HepG2 (cell line): ENCODE data around the gene FIBP. TPM values are rescaled to one million over a fixed set of nuclear protein-coding genes. Genes with fewer than 3 reads are reported as not detected.
A peak's percentile ranks its signal among the peaks of the same experiment; 100 is the strongest.

Experiments used
- BORCS8-MEF2B ChIP-seq: sonication (generic); formaldehyde crosslinking; IDR thresholded peaks from 2 replicates; pipeline ENCODE4 v1.8.0; 2022; ENCODE audit warnings: mild to moderate bottlenecking, missing genetic modification reagents
- GATA4 ChIP-seq: sonication (generic); IDR thresholded peaks from 2 replicates; pipeline ENCODE4 v1.6.1; 2016; ENCODE audit warnings: antibody characterized with exemption, low read depth, borderline replicate concordance
- GPN1 ChIP-seq: sonication (generic); formaldehyde crosslinking; IDR thresholded peaks from 2 replicates; pipeline ENCODE4 v1.5.1; 2020; ENCODE audit warnings: missing genetic modification reagents, borderline replicate concordance
- HES4 ChIP-seq: sonication (generic); formaldehyde crosslinking; IDR thresholded peaks from 2 replicates; pipeline ENCODE4 v1.9.0; 2021; ENCODE audit warnings: mild to moderate bottlenecking, missing genetic modification reagents, borderline replicate concordance
- HNRNPH1 ChIP-seq: fragments of 200-400 bp; formaldehyde crosslinking; optimal IDR thresholded peaks from 2 replicates; pipeline ENCODE3; 2017; ENCODE audit warnings: mild to moderate bottlenecking, low read depth, low read length
- HOXA9 ChIP-seq: sonication (generic); formaldehyde crosslinking; IDR thresholded peaks from 2 replicates; pipeline ENCODE4 v1.8.1; 2022; ENCODE audit warnings: missing genetic modification reagents, mild to moderate bottlenecking, moderate library complexity, borderline replicate concordance
- KDM5A ChIP-seq: fragments of 200-600 bp; sonication (generic); IDR thresholded peaks from 2 replicates; pipeline ENCODE4 v1.7.0; 2018; ENCODE audit warnings: antibody characterized with exemption, mild to moderate bottlenecking, low read length, borderline replicate concordance
- KLF6 ChIP-seq: IDR thresholded peaks from 2 replicates; pipeline ENCODE4 v1.8.0; 2016; ENCODE audit warnings: missing biosample characterization, missing genetic modification reagents
- MAZ ChIP-seq, 2 experiments: sonication (generic) in 1 of 2; formaldehyde crosslinking in 1 of 2; IDR thresholded peaks; 2 replicates each; pipeline versions ENCODE4 v1.5.0 to v1.6.1; 2012 to 2020; ENCODE audit warnings: low read depth in 2 of 2, mild to moderate bottlenecking in 2 of 2, borderline replicate concordance in 1 of 2, improper control_type of control experiment in 1 of 2, low read length in 1 of 2, missing genetic modification reagents in 1 of 2, moderate library complexity in 1 of 2
- NBN ChIP-seq: fragments of 450-650 bp; conservative IDR thresholded peaks from 2 replicates; pipeline ENCODE4 v1.6.1; 2017
- NCOA1 ChIP-seq: sonication (generic); formaldehyde crosslinking; IDR thresholded peaks from 2 replicates; pipeline ENCODE4 v1.9.0; 2021; ENCODE audit warnings: missing genetic modification reagents
- PAX8 ChIP-seq: sonication (generic); formaldehyde crosslinking; IDR thresholded peaks from 2 replicates; pipeline ENCODE4 v1.8.0; 2022; ENCODE audit warnings: mild to moderate bottlenecking, missing genetic modification reagents, borderline replicate concordance
- SMARCC2 ChIP-seq: fragments of 450-650 bp; IDR thresholded peaks from 2 replicates; pipeline ENCODE4 v1.6.1; 2017; ENCODE audit warnings: antibody characterized with exemption, mild to moderate bottlenecking
- SNAPC2 ChIP-seq: sonication (generic); formaldehyde crosslinking; IDR thresholded peaks from 2 replicates; pipeline ENCODE4 v1.8.1; 2022; ENCODE audit warnings: mild to moderate bottlenecking, missing genetic modification reagents
- ZFP62 ChIP-seq: sonication (generic); formaldehyde crosslinking; IDR thresholded peaks from 2 replicates; pipeline ENCODE4 v1.4.0; 2020; ENCODE audit warnings: missing genetic modification reagents
- ZNF121 ChIP-seq: sonication (generic); formaldehyde crosslinking; IDR thresholded peaks from 2 replicates; pipeline ENCODE4 v1.5.0; 2020; ENCODE audit warnings: mild to moderate bottlenecking, missing genetic modification reagents
- ZNF30 ChIP-seq: sonication (generic); formaldehyde crosslinking; IDR thresholded peaks from 2 replicates; pipeline ENCODE4 v1.5.0; 2020; ENCODE audit warnings: mild to moderate bottlenecking, missing genetic modification reagents
- ZNF589 ChIP-seq: sonication (generic); formaldehyde crosslinking; conservative IDR thresholded peaks from 2 replicates; pipeline ENCODE4 v1.8.0; 2022; ENCODE audit warnings: mild to moderate bottlenecking, moderate library complexity, missing genetic modification reagents
- ZNF703 ChIP-seq: sonication (generic); formaldehyde crosslinking; IDR thresholded peaks from 2 replicates; pipeline ENCODE4 v1.5.1; 2020; ENCODE audit warnings: missing genetic modification reagents, mild to moderate bottlenecking, moderate library complexity, borderline replicate concordance
- ZNF746 ChIP-seq: sonication (generic); formaldehyde crosslinking; IDR thresholded peaks from 2 replicates; pipeline ENCODE4 v1.8.0; 2022; ENCODE audit warnings: mild to moderate bottlenecking, missing genetic modification reagents
- polyA plus RNA-seq, 8 experiments: library from polyadenylated mRNA; depleted of rRNA in 3 of 8; stranded (reverse) in 7 of 8; unstranded in 1 of 8; fragments of >200 nt; fragmentation: Illumina TruSeq in 4 of 8; extraction: Trizol in 4 of 8; gene quantifications; 2 replicates each; pipeline versions ENCODE4 v1.2.1 to v1.2.3, GENCODE V29; 2011 to 2016; ENCODE audit warnings: low read depth in 4 of 8, missing spikeins in 1 of 8, mixed read lengths in 1 of 8; ENCODE audit not compliant: insufficient read depth in 1 of 8
- total RNA-seq, 5 experiments: library from RNA; depleted of rRNA; stranded (reverse); fragments of >200 nt; fragmentation: Illumina TruSeq; extraction: Trizol; gene quantifications; 2 replicates each; pipeline ENCODE4 v1.2.3, GENCODE V29; 2016; ENCODE audit warnings: low read depth in 1 of 5
- TF ChIP-seq, protein P1 (sequence below): sonication (generic); formaldehyde crosslinking; IDR thresholded peaks from 2 replicates; pipeline ENCODE4 v1.5.0; 2020; ENCODE audit warnings: mild to moderate bottlenecking, missing genetic modification reagents, moderate library complexity
- TF ChIP-seq, protein P2 (sequence below): sonication (generic); formaldehyde crosslinking; IDR thresholded peaks from 2 replicates; pipeline ENCODE4 v1.9.0; 2021; ENCODE audit warnings: missing genetic modification reagents, mild to moderate bottlenecking, borderline replicate concordance
- TF ChIP-seq, protein P3 (sequence below): sonication (generic); formaldehyde crosslinking; IDR thresholded peaks from 2 replicates; pipeline ENCODE4 v1.5.0; 2020; ENCODE audit warnings: mild to moderate bottlenecking, missing genetic modification reagents
- TF ChIP-seq, protein P4 (sequence below): sonication (generic); formaldehyde crosslinking; IDR thresholded peaks from 2 replicates; pipeline ENCODE4 v1.4.0; 2020; ENCODE audit warnings: missing genetic modification reagents, borderline replicate concordance

FIBP gene
- total and polyA plus RNA-seq, 2 of the 13 experiments (the other 11 are each of a cell fraction or from before 2014, with no cell fraction given), result 42.9 to 62.1 TPM

DNA sequence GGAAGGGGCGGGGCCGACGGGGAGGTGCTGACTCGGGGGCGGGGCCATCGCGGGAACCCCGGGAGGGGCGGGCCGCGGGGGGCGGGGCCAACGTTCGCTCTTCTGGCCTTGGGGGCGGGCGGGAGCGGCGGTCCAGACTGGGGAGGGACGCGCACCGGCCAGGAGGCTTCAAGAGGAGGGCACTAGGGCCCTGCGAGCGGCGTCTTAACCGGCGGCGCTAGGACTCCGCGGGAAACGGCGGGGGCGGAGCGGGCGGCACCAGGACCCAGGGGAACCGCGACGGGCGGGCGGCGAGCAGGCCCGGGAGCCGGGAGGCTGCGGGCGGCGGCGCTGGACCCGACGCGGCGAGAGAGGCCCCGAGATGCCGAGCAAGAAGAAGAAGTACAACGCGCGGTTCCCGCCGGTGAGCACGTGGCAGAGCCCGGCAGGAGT, 30.9 kb upstream of the FIBP start, which contains the start of gene DRAP1 (continued):
- peak; percentile 32; the same call in 1 of the 2 replicates for TF ChIP-seq ZNF121 (CRISPR knock-in tag)
- TF ChIP-seq GATA4, result no peak
- peak; percentile 59; the same call in 1 of the 2 replicates for TF ChIP-seq HES4 (CRISPR knock-in tag)
- TF ChIP-seq HNRNPH1, result no peak
- TF ChIP-seq KLF6 (CRISPR knock-in tag), result peak; percentile 77; the same call in 1 of the 2 replicates
- TF ChIP-seq ZFP62 (CRISPR knock-in tag), result no peak
- TF ChIP-seq ZNF703 (CRISPR knock-in tag), result no peak
- peak; percentile 75; the same call in 1 of the 2 replicates for TF ChIP-seq HOXA9
- TF ChIP-seq, protein P1, sequence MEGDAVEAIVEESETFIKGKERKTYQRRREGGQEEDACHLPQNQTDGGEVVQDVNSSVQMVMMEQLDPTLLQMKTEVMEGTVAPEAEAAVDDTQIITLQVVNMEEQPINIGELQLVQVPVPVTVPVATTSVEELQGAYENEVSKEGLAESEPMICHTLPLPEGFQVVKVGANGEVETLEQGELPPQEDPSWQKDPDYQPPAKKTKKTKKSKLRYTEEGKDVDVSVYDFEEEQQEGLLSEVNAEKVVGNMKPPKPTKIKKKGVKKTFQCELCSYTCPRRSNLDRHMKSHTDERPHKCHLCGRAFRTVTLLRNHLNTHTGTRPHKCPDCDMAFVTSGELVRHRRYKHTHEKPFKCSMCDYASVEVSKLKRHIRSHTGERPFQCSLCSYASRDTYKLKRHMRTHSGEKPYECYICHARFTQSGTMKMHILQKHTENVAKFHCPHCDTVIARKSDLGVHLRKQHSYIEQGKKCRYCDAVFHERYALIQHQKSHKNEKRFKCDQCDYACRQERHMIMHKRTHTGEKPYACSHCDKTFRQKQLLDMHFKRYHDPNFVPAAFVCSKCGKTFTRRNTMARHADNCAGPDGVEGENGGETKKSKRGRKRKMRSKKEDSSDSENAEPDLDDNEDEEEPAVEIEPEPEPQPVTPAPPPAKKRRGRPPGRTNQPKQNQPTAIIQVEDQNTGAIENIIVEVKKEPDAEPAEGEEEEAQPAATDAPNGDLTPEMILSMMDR (CRISPR knock-in tag), result 0 out of 2 replicates have a peak, but pooled peaks have one; percentile 17
- TF ChIP-seq KDM5A, result no peak
- TF ChIP-seq, protein P2, sequence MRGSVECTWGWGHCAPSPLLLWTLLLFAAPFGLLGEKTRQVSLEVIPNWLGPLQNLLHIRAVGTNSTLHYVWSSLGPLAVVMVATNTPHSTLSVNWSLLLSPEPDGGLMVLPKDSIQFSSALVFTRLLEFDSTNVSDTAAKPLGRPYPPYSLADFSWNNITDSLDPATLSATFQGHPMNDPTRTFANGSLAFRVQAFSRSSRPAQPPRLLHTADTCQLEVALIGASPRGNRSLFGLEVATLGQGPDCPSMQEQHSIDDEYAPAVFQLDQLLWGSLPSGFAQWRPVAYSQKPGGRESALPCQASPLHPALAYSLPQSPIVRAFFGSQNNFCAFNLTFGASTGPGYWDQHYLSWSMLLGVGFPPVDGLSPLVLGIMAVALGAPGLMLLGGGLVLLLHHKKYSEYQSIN (CRISPR knock-in tag), result no peak
- TF ChIP-seq GPN1, result peak; percentile 60; the same call in 1 of the 2 replicates
- no peak for TF ChIP-seq NBN
- TF ChIP-seq NCOA1, result no peak
- TF ChIP-seq PAX8, result peak; percentile 79; the same call in 1 of the 2 replicates
- TF ChIP-seq MAZ (IDR thresholded peaks at IDR 0.05; ENCODE audit: borderline replicate concordance, low read depth, low read length), result peak; percentile 99
- TF ChIP-seq MAZ (CRISPR knock-in tag; IDR thresholded peaks at IDR 0.05; ENCODE audit: low read depth), result peak; percentile 100
- TF ChIP-seq, protein P3, sequence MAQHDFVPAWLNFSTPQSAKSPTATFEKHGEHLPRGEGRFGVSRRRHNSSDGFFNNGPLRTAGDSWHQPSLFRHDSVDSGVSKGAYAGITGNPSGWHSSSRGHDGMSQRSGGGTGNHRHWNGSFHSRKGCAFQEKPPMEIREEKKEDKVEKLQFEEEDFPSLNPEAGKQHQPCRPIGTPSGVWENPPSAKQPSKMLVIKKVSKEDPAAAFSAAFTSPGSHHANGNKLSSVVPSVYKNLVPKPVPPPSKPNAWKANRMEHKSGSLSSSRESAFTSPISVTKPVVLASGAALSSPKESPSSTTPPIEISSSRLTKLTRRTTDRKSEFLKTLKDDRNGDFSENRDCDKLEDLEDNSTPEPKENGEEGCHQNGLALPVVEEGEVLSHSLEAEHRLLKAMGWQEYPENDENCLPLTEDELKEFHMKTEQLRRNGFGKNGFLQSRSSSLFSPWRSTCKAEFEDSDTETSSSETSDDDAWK, result no peak
- TF ChIP-seq ZNF589 (CRISPR knock-in tag), result no peak
- TF ChIP-seq ZNF746 (CRISPR knock-in tag), result peak; percentile 74; the same call in 1 of the 2 replicates
- TF ChIP-seq SMARCC2, result no peak
- TF ChIP-seq, protein P4, sequence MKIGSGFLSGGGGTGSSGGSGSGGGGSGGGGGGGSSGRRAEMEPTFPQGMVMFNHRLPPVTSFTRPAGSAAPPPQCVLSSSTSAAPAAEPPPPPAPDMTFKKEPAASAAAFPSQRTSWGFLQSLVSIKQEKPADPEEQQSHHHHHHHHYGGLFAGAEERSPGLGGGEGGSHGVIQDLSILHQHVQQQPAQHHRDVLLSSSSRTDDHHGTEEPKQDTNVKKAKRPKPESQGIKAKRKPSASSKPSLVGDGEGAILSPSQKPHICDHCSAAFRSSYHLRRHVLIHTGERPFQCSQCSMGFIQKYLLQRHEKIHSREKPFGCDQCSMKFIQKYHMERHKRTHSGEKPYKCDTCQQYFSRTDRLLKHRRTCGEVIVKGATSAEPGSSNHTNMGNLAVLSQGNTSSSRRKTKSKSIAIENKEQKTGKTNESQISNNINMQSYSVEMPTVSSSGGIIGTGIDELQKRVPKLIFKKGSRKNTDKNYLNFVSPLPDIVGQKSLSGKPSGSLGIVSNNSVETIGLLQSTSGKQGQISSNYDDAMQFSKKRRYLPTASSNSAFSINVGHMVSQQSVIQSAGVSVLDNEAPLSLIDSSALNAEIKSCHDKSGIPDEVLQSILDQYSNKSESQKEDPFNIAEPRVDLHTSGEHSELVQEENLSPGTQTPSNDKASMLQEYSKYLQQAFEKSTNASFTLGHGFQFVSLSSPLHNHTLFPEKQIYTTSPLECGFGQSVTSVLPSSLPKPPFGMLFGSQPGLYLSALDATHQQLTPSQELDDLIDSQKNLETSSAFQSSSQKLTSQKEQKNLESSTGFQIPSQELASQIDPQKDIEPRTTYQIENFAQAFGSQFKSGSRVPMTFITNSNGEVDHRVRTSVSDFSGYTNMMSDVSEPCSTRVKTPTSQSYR (CRISPR knock-in tag), result no peak; the same call in 1 of the 2 replicates
- no peak for TF ChIP-seq SNAPC2 (CRISPR knock-in tag)
- no peak for TF ChIP-seq ZNF30 (CRISPR knock-in tag)
- TF ChIP-seq BORCS8-MEF2B (CRISPR knock-in tag), result peak; percentile 79
